ENCODE results near the gene CLEC20A.
"Not testable (repeated sequence)": the region's sequence is repeated elsewhere in the genome, so short reads cannot be mapped to it uniquely, and the experiment has no call there.

CLEC20A gene

GRCh38 chr1:178528953-178529335 lies 32.2 kb upstream of the CLEC20A start:
- DNase-seq = no peak

DNA sequence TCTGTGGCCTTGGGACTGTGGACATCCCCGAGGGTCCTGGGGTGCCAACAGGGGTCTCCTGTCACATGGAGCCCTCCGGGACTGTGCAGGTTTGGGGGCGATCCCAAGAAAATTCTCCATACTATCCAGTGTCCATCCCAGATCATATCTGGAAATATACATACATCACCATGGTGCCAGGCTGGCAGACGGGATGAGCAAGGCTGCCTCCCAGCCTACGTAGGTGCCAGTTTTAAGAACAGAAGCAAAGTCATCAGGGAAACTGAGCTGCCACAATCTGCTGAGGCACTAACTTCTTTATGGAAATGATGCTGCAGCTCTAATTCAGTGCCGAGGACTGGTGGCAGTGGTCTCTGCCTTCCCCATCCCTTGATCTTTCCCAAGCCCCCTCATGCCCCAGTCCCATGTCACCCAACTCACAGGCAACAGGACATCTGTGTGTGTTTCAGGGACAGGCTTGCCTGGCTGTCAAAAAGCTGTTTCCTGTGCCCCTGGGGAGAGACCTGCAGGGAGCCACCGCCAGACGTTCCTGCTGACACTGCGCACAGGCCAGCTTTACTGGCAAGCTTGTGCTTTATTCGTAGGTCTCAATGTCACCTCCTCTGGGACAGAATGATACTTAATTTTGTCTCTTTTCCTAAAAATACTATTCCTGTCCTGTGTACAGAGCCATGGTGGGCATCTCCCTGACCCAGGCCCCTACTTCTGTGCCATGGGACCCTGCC lies 31.6 kb upstream of the CLEC20A start:
- DNase-seq = no peak

DNA sequence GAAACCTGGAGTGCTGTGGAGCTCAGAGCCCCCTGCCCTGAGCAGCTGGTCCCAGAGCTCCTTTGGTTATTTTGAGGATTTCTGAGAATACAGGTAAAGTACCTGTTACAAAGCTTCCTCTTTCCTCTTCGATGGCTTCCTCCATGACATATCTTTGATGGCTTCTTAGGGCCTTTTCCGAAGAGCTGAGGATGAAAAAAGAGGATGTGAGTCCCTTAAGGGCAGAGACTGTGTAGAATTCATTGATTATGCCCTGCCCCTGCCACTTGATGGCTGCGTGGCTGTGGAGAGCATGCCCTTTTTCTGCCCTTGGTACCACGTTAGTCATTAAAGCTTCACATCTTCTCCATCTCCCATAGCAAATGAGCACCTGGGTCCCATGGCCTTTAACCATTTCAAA lies 30.4 kb upstream of the CLEC20A start:
- DNase-seq = no peak

- no peak for DNase-seq
These were observed 24.5 kb upstream of the CLEC20A start for GRCh38 chr1:178521241-178521640.

GRCh38 chr1:178520803-178521202 lies 24.0 kb upstream of the CLEC20A start:
- DNase-seq = no peak

DNA sequence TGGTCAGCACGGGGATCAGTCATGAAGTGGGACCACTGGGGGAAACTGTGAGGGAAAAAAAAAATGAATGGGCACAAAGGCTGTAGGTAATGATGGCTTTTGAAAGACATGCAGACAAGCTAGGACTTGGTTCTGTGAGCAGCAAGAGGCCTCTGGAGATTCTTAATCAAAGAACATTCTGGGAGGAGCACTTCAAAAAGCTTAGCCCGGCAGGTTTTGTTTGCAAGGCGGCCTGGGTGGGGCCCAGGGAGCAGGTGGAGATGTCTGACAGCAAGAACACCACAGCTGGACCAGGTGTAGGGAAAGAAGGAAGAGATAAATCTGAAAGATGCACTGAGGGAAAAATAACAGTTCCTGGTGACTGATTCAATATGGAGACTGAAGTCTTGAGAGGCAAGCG lies 22.1 kb upstream of the CLEC20A start:
- no peak for DNase-seq

DNA sequence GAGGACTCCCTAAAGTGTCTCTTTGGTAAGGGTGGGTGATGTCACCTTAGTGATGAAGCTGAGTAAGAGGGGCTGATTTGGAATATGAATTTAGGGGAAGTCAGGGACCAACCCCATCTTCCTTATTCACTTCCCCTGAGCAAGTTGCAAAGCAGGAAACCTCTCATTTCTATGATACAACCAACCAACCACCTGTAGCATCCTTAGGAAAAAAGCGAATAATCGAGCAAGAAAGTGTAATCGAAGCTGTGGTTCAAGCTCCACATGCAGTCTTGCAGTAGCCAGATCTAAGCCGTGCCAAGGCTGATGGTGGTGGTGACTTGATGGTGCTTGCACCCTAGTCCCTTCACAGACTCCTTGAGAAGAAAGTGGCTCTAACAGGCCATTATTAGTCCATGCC lies 19.3 kb upstream of the CLEC20A start:
- no peak for DNase-seq

DNA sequence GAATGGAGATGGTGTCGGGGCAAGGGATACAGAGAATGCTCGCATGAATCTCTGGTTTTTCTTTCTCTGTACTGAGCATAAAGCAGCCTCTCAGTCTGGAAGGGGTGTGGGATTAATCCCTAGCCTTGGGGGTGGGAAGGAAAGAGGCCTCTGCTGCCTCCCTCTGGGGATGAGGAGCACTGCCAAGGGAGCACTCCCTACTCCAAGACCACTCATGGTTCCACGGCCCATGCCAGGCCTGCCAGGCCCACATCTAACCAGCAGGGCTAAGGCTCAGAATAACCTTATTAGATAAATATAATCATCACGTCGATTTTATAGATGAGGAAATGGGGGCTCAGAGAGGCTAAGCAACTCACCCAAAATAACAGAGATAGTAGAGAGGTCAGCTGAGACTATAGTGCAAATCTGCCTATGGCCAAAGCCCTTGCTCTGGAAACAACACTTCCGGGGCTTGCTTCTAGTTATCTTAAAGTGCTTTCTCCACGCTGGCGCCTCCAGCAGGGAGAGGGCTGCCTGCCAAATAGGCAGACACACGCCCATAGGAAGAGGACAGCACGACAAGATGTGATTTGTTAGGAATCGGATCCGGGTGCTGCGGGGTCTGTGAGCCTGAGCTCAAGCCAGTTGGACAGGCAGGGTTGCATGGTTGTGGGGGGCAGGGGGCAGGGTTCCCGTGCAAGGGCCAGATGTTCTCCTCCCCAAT lies 16.7 kb upstream of the CLEC20A start:
- DNase-seq = no peak

DNA sequence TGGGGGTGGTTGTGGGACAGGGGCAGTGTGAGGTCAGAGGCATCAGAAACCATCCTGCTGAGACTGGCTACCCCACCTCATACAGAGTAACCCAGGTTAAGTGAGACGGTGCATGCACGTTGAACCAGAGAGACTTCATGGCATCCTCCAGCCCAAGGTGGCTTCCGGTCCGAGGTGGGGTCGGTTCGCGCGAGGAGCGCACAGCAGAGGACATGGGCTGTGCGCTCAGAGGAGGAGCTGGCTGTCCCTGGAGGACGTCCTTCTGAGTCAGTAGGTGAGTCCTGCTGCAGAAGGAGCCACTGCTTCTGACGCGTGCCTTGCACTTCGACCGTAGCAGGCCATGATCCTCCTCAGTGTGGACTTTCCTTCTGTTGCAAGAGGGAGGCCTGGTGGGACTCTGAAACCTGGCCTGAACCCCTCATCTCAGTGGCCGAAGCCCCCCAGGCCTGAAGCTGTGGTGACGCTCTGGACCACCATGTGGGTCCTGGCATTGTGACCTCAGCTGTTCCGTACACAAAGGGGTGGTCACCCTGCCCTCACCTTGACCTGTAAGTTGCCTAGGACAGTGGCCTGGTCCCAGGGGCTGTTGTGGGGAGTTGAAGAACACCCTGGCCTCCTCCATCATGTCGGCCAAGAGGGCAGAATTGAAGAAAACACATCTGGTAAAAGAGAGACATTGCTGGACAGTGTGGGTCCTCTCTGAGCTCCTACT lies 16.0 kb upstream of the CLEC20A start, which contains the start of gene TEX35:
TEX35 (plus strand) TSS at position 544 of the 712 bp plus-strand sequence; CDS start at position 624, 80 bp downstream.
- DNase-seq = no peak

DNA sequence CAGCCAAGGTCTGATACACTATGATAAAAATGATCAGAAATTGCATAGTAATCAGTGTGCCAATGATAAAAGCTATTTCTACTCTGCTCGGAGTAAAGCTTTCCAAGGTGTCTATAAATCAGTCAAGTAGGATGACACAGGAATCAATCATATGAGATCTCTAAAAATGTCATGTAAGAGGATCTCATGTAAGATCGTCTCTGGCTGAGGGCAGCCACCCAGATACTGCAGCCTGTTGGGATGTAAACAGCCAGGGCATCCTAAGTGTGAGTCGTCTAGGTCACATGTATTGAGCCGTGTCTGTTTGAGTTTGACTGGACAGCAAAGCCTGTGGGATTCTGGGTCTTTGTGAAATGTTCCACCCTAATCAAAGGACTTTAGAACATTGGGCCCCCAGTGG lies 13.4 kb upstream of the CLEC20A start:
- no peak for DNase-seq

- no peak for DNase-seq
These were observed 12.7 kb upstream of the CLEC20A start for GRCh38 chr1:178509414-178510007.

DNA sequence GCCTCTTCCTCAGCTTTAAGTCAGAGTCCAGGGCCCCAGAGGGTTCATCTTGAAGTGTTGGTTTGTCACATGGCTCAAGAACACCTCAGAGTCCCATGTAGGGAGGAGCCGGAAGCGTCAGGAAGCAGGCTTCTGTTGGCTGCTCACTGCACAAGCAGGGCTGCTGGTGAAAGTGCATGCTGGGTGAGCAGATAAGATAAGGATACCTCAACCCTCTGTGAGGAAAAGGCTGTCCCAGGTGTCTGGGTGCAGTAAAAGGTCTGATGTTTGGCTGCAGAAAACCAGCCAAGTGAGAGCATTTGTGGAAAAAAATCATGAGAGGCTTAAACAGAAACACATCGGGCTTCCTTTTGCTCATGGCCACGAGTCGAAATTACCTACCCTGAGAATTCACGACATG lies 9.9 kb upstream of the CLEC20A start:
- no peak for DNase-seq

- DNase-seq = no peak
These were observed 9.4 kb upstream of the CLEC20A start for GRCh38 chr1:178506177-178506576.

- DNase-seq = no peak
These were observed 7.5 kb upstream of the CLEC20A start for GRCh38 chr1:178504286-178504685.

- no peak for DNase-seq
These were observed 7.1 kb upstream of the CLEC20A start for GRCh38 chr1:178503849-178504248.

GRCh38 chr1:178503316-178503715 lies 6.6 kb upstream of the CLEC20A start:
- not testable (repeated sequence) for DNase-seq

- DNase-seq = no peak
These were observed 6.1 kb upstream of the CLEC20A start for GRCh38 chr1:178502856-178503255.

GRCh38 chr1:178502330-178502714 lies 5.6 kb upstream of the CLEC20A start:
- no peak for DNase-seq

GRCh38 chr1:178501705-178502329 lies 5.1 kb upstream of the CLEC20A start:
- DNase-seq = peak; percentile 74

DNA sequence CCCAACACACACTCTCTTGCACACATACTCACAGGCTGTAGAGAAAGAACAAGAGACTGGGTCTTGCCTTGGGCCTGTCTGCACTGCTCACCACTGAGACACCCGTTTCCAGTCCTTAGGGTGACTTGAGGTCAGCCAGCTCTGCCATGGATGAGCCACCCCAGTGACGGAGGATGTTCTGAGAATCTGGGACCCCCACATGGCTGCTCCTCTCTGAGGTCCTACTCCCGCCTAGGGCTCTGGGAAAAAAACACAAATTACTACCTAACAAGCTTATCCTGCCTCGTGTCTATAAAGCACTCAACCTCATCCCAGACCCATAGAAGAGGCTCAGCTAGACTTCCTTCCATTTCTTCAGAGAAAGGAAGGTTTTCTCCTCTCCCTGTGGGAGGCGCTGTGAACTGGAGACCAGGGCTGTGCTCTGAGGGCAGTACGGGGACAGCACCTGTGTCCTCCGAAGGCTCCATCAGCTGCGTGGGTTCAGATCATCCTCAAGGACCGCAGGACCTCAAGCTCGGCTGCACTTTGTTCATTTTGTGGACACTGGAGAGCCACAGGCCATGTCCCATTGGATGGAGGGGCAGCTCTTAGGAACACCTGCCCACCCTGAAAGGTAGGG lies 4.3 kb upstream of the CLEC20A start:
- no peak for DNase-seq

DNA sequence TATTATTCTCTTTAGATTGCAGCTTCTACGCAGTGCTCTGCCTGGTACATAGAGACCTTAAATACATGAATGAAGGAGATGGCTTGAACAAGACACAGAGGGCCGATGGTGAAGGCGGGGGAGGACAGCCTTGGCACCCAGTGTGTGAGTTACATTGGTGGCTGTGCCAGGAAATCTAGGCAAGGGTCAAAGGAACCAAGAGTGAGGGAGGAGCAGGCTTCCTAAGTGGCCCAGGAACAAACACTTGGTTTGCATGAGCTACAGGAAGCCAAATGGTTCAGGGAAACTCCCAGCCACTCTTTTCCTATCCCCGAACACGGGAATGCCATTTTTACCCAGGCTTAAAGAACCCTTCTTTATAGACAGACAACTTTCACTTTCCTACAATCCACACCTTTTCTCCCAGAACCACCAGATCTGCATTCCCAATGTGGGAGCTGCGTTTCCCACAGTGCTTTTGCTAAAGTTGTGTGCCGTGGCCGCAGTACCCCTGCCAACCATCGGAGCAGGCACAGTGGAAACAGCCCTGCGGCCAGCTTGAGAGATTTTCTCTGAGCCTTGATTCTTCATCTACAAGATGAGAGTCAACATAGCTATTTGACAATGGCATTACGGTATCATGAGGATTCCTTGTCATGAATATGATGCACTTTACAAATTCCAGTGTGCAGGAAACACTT lies 3.5 kb upstream of the CLEC20A start:
- DNase-seq = no peak
